Activated effector memory CD4-positive, alpha-beta T cell treated with anti-CD3 and anti-CD28 coated beads, Interleukin-2, amount 50 U/mL, for 16 hours (primary cell): ENCODE measurements around the gene CCDC54.

Experiments used
- DNase-seq: peaks from one replicate; pipeline ENCODE4 v3.0.0-alpha.2; 2020

Gene CCDC54

DNA sequence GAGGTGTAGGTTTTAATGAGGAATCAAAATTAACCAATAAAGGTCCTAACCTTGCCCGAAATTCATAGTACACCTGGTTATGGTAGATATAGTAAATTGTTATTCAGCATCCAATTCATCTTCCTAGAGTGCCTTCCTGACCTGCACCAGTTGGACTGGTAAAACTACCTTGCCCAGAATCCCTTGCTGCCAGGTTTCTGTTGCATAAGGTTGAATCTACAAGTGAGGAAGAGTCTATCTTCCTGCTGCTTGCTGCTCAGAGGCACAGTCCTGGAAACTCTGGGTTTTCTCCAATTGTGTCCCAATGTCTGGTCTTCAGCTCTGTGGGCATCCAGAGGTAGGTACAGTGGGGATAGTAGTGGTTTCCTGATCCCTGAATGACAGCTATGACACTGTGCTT, 17.3 kb downstream of the CCDC54 start:
- DNase-seq = no peak

DNA sequence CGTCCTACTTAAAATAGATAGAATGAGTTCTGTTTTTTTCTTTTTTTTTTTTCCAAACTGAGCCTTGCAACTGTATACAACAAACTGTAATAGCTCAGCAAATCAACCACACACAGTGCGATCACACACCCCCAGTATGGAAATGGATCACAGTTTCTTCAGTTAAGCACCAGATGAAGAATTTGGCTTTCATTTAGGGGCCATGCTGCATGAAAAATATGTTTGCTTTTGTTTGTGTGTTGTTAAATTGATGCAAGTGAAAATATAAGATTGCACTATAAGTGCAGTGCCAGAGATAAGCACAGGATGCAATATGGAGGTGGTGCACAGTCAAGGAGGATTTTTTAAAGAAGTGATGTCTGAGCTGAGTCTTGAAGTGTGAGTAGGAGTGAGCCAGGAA, 17.8 kb downstream of the CCDC54 start:
- DNase-seq = no peak

DNA sequence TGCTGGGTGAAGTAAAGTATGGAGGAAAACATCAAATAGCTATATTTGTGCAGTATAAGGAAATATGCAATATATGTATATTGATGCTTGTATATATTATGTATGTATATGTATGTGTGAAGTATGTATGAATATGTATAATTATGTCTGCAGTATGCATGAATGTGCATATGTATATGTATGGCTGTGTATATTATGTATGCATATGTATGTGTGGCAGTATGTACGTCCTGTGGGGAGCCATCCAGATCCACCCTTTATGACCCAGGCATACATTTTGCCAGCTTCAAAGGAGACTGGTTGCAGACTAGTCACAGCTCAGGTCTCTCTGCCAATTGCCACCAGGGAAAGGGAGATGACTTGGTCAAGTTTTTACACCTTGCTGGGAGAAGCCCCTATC, 24.1 kb downstream of the CCDC54 start:
- DNase-seq = no peak

DNA sequence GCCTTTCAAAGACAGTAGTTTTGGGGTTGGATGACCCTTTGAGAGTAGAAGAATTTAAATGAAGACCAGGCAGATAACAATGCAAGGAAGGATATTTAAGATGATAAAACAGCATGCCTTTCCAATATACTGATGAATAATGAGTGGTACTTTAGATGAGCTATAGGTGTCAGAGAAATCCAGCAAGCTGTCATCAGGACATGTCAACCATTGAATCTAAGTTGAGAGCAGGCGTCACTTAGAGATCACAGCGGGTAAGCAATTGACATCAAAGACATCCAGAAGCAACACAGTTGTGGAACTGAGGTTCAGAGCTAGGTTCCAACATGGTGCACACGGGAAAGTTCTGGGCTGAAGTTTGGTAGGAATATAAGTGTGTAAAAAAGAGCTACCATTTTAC, 25.0 kb downstream of the CCDC54 start:
- DNase-seq = no peak

DNA sequence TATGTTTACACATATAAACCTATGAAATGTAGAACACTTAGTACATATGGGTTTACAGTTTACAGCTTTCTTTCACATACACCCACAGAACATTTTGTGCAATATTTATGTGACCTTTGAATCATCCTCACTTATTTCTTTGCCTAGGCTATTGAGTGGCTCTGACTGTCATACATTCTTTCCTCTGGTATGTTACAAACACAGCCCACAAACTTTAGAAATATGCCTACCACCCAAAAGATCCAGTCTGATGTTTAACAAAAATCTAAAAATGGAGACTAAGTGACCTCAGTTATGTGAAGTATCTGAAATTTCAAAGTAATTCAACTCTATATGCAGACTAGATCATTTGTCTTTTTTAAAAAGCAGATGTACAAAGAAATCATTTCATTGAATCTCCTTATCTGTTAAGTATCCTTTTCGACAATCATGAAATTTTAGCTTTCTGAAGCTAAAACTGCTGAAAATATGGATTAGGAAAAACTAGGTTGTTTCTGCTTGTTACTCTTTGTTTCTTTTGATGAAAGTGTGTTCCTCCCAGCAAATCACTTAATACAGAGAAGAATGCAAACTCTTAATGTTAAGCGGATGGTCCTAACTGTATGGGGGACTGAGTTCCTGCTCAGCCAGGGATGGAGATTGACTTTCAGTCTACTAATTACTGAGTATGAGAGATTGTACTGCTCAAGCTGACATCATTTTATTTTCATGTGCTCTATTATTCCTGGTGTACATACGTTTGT, 27.7 kb downstream of the CCDC54 start:
- no peak for DNase-seq

DNA sequence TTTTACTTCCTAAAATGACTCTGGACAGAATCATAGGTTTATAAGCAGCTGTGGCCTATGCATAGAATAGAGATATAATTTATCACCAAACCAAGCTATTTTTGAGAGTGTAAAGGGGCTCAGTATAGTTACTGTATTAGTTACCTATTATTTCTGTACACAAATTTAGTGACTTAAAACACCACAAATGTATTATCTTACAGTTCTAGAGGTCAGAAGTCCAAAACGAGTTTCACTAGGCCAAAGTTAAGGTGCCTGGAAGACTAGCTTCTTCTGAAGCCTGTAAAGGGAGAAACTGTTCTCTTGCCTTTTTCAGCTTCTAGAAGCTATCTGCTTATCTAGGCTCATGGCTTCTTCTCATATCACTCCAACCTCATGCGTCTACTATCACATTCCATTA, 30.1 kb downstream of the CCDC54 start:
- no peak for DNase-seq

DNA sequence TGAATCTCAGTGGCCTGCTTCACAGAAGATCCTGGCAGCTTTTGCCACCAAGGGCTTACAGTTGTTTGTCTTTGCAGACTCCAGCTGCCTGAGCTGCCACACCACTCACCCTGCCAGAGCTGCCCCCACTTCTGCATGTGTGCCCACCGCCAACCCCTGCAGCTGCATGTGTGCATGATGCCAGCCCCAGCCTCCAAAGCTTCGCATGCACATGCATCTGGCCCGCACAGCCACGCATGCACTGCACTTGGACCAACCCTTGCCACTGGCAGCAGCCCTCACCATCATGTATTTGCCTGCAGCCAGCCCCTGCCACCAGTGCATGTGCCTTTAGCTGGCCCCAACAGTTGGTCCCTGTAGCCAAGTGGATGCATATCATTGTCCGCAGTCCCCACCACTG, 31.3 kb downstream of the CCDC54 start:
- DNase-seq = no peak

DNA sequence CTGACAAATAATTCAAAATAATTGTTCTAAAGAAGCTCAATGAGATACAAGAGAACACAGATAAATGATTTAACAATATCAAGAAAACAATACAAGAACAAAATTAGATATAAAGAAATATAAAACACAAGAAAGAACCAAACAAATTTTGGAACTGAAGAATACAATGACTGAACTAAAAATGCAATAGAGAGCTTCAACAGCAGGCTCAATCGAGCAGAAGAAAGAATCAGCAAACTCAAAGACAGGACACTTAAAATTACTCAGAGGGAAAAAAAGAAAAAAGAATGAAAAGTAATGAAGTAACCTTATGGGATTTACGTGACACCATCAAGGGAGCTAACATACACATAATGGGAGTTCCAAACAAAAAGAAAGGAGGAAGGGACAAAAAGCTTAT, 32.1 kb downstream of the CCDC54 start:
- no peak for DNase-seq

DNA sequence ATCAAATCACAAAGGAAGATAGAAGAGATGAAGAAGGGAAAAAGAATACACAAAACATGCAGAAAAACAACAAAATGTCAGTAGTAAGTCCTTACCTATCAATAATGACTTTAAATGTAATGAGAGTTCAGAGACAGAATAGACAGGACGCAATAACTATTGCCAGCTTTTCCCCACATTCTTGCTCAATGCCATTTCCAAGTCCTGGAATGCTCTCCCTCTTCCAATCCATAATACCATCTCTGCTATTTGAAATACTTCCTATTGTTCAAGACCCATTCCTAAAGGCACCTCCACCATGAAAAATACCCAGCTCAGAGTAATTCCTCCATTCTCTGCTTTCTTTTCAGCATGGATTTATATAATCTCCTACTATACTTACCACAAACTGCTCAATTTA, 33.4 kb downstream of the CCDC54 start:
- no peak for DNase-seq

DNA sequence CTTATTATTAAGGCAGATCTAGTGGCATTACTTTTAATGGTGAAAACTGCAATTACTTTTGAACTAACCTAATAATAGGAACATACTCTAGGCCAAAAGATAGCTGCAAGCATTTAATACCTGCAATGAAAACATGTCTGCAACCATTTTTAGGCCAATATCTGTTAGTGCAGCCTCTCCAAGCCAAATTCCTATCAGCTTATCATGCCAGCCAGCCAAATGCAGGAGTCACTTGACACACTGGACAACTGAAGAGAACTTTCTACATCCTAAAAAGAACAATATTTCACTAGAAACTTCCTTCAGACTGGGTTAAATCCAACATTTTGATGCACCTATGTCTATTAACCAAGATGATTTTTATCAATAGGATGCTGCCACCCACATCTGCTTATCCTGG, 33.8 kb downstream of the CCDC54 start:
- DNase-seq = no peak

DNA sequence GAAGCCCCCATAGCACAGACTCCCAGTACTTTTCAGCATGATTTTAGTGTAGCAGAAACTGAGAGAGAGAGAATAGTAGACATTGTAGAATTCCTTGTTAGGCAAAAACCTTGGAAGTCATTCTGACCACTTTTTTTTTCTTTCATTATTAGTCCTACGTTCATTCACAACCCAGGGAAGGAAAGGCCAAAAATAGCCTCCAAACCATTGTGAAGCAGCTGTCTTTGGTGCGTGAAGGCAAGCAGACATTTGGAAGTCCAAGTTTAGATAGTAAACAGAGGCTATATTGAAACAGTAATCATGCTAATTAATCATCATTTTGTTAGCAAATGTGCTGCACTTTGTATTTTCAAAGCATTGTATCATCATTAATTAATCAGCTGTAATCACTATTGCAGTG, 34.5 kb downstream of the CCDC54 start:
- no peak for DNase-seq

DNA sequence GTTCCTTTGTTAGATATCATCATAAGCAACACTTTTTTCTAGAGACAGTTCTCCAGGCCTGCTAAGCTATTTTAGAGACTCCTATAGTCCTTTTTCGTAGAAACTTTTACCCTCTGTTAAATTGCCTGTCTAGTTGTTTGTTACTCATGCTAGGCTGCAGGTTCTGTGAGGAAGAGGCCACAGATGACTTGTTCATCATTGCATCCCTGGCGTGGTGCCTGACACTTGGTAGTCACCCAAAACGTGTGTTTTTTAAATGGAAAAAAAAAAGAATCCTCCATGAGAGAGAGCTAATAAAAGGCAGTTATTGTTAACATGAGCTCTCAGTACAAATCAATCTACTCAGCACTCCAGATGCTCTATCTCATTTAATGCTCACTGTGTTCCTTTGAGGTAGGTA, 35.1 kb downstream of the CCDC54 start:
- DNase-seq = no peak

DNA sequence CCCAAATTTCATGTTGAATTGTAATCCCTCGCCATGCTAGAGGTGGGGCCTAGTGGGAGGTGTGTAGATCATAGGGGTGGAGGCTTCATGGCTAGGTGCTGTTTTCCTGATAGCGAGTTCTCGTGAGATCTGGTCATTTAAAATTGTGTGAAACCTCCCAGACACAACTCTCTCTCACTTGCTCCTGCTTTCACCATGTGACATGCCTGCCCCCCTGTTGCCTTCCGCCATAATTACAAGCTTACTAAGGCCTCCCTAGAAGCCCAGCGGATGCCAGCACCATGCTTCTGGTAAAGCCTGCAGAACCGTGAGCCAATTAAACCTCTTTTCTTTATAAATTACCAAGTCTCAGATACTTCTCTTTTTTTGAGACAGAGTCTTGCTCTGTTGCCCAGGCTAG, 36.0 kb downstream of the CCDC54 start:
- DNase-seq = no peak

DNA sequence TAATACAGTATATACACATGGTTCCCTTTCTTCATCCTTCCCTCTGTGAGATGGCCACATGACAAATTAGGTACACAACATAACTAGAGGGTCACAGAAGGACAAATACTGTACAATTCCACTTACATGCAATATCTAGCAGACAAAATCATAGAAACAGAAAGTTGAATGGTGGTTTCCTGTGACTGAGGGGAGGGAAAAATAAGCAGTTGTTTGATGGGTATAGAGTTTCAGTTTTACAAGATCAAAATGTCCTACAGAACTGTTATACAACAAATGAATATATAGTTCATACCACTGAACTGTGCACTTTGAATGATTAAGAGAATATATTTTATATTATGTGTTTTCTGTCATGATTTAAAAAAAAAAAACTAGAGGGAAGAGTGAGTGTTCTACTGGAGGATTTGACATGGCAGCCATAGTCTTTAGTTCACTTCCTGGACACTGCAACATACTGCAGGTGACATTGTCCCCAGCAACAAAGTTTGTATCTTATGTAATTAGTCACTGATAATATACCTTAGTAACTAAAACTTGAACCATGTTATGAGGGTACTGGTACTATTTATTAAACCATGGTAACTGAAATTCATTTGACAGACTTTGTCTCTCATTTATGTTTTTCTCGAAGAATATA, 37.2 kb downstream of the CCDC54 start:
- no peak for DNase-seq

DNA sequence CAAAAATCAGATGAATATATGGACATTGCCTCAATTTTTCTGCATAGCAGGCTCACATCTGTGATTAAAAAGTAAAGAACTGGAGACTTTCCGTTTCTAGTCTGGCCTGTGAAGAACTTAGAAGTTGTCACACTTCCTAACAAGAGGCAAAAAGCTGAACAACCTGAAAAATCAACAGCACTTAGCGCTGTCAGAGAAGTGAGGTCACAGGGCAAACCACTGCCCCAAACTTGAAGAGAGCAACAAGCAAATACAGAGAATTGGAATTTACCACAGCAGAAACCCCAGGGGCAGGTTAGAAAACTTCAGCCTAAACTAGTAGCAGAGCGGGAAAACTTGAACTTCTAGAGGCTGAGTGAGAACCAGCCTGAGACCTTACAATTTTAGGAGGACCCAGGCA, 38.9 kb downstream of the CCDC54 start:
- DNase-seq = no peak

DNA sequence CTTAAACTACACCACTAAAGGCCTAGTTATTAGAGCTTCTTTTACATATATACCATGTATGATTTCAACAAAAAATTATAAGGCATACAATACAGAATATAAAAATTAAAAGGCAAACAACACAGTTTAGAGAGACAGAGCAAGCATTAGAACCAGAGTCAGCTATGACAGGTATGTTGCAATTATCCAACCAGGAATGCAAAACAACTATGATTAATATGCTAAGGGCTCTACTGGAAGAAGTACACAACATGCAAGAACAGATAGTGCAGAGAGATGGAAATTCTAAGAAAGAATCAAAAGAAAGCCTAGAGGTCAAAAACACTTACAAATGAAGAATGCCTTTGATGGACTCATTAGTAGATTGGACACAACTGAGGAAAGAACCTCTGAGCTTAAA, 39.6 kb downstream of the CCDC54 start:
- no peak for DNase-seq

DNA sequence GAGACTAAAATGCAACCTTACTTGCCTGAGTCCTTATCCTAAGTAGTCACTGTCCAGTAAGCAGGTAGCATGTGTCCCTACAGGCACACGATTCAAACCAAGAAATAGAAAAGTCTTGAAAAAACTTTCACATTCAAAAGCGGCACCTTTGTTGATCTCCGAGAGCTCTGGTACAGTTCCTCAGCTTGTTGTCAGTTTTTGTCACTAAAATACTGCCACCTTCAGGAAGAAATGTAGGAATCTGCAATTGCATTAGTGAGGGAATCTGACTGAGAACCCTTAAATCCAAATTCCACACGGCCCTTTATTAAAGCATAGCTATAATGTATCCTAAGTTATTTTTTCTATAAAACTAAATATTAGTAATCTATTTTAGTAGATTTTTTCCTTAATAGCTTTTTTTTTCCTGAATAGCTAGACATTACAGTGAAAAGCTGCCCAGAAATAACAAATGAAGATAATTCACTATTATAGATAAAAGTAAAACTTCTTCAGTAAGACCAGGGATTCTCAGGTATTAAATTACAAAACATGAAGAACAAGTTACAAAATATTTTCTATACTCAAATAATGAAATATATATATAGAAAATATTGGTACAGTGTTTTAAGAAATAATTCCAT, 44.0 kb downstream of the CCDC54 start:
- no peak for DNase-seq

DNA sequence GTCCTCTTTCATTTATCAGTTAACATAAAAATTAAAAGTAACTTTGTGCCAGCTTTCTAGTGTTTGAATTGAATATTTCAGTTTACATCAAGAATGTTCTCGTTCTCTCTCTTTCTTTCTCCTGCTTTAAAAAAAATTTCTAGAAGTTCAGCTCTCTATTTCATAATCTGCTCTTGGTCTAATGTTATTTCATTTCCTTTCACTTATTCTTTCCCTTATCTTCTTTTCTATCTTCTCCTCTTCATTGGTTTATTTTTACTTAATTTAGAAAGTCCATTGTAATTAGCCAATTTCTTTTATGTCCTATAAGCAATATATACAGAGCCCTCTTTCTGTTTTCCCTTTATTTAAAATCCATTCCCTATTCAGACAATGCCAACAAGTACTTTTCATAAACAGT, 44.6 kb downstream of the CCDC54 start:
- no peak for DNase-seq

DNA sequence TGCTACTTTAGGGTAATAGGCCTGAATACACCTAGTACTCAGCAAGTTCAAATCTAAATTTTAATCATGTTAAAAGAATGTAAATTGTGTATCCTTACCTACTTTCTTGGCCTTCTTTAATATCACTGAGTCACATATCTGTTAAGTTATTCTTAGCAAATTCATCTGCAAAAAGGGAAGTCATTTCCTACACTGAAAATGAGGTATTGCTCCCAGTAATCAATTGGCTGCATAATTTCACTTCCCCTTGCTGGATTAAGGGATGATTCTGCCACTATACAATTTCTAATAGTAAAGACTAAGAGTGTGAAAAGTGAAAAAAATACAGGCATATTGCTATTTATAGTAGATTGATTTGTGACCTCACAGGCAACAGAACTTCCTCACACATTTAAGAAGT, 47.8 kb downstream of the CCDC54 start:
- no peak for DNase-seq

DNA sequence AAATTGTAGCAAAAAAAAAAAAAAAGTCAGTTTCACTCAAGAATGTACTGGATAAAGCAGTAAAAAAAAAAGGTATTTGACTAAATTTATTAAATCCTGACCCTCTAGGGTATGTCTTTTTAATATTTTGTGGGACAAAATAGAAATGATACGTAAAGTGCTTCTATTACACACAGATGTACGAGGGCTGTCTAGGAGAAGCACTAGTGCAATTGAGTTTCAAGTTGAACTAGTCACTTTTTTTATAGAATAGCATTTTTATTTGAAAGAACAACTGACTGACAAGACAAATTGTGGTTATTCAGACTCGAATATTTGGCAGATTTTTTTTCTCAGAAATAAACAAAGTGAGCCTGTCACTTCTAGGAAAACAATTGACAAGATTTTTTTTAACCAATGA, 49.0 kb downstream of the CCDC54 start:
- DNase-seq = no peak
